GM12878 (cell line): ENCODE results near the gene NUBPL. TPM values are rescaled to one million over a fixed set of nuclear protein-coding genes. Genes with fewer than 3 reads are reported as not detected.

Experiments
- ATAC-seq: fragments of 200-7000 bp; cut with Tn5 transposase; 3 replicates; pipeline ENCODE4 v1.9.1; 2020; ENCODE audit warnings: mild to moderate bottlenecking, moderate library complexity
- BruUV-seq: library from RNA; stranded (reverse); fragments of 400-500 nt; replicated peaks from 2 replicates; lab custom pipeline; 2021; lab: Mats Ljungman, UMichigan
- CTCF ChIA-PET: fragments of 300-600 bp; sonication (Branson Sonifier 250); formaldehyde crosslinking; extraction: SDS; loops from one replicate; lab custom pipeline; 2021; ENCODE audit warnings: inconsistent platforms; lab: Yijun Ruan, JAX
- POLR2A ChIA-PET: fragments of 350-600 bp; formaldehyde crosslinking; extraction: SDS; loops from one replicate; lab custom pipeline; 2021; ENCODE audit warnings: inconsistent platforms; lab: Charles Lee
- RAD21 ChIA-PET: fragments of 300-600 bp; sonication (Branson Sonifier 250); formaldehyde crosslinking; loops from one replicate; lab custom pipeline; 2023; ENCODE audit warnings: antibody characterized with exemption; ENCODE audit not compliant: unreplicated experiment; lab: Charles Lee
- SMC1A ChIA-PET: fragments of 300-600 bp; sonication (Branson Sonifier 250); formaldehyde crosslinking; loops from one replicate; lab custom pipeline; 2023; ENCODE audit not compliant: unreplicated experiment, uncharacterized antibody; lab: Charles Lee
- DNase-seq: peaks from one replicate; pipeline ENCODE4 v3.0.0-alpha.2; 2011; ENCODE audit warnings: low read depth, low spot score
- FAIRE-seq: peaks from 3 replicates; lab custom pipeline; 2011; peaks lifted over from hg19 to GRCh38; lab: Jason Lieb, UNC
- H2AFZ ChIP-seq: 2 replicates; pipeline ENCODE4 v1.6.0; 2011; ENCODE audit warnings: low read depth, low read length, control low read depth; ENCODE audit not compliant: control insufficient read depth
- H3K27ac ChIP-seq: 2 replicates; pipeline ENCODE4 v1.5.1; 2011; ENCODE audit warnings: control low read depth; ENCODE audit not compliant: control insufficient read depth, insufficient read depth
- H3K27me3 ChIP-seq, 2 experiments: replicated peaks in 1 of 2; 2 replicates each; pipeline versions ENCODE4 v1.6.0 to v1.6.1; 2011; ENCODE audit warnings: low read length in 1 of 2; ENCODE audit not compliant: control insufficient read depth in 2 of 2, insufficient read depth in 2 of 2
- H3K36me3 ChIP-seq, 2 experiments: 2 replicates each; pipeline ENCODE4 v1.5.1; 2011; ENCODE audit warnings: low read length in 1 of 2; ENCODE audit not compliant: control insufficient read depth in 2 of 2, insufficient read depth in 2 of 2
- H3K4me1 ChIP-seq: 2 replicates; pipeline ENCODE4 v1.6.1; 2011; ENCODE audit warnings: mild to moderate bottlenecking, low read length, moderate library complexity, mixed read lengths; ENCODE audit not compliant: control insufficient read depth, insufficient read depth
- H3K4me2 ChIP-seq: 2 replicates; pipeline ENCODE4 v1.6.0; 2011; ENCODE audit warnings: control low read depth; ENCODE audit not compliant: control insufficient read depth, insufficient read depth
- H3K4me3 ChIP-seq: fragments of 200-600 bp; sonication (generic); 2 replicates; pipeline ENCODE4 v1.5.1; 2016
- H3K79me2 ChIP-seq: 2 replicates; pipeline ENCODE4 v1.6.0; 2011; ENCODE audit warnings: low read length; ENCODE audit not compliant: control insufficient read depth, insufficient read depth
- H3K9ac ChIP-seq: 2 replicates; pipeline ENCODE4 v1.8.0; 2011; ENCODE audit warnings: low read length, control low read depth, mixed read lengths; ENCODE audit not compliant: control insufficient read depth, insufficient read depth
- H3K9me3 ChIP-seq: replicated peaks from 3 replicates; pipeline ENCODE4 v1.5.1; 2011; ENCODE audit warnings: mild to moderate bottlenecking, low read length; ENCODE audit not compliant: control insufficient read depth, insufficient read depth
- H4K20me1 ChIP-seq: 2 replicates; pipeline ENCODE4 v1.6.0; 2011; ENCODE audit not compliant: control insufficient read depth, insufficient read depth
- BCLAF1 ChIP-seq: fragments of 450-650 bp; IDR thresholded peaks from 2 replicates; pipeline ENCODE4 v1.6.1; 2017; ENCODE audit warnings: antibody characterized with exemption, mild to moderate bottlenecking, moderate library complexity
- BHLHE40 ChIP-seq, 2 experiments: fragments of 450-650 bp in 1 of 2; IDR thresholded peaks; 2 replicates each; pipeline ENCODE4 v1.6.1; 2011 to 2017; ENCODE audit warnings: low read depth in 2 of 2, borderline replicate concordance in 1 of 2, improper control_type of control experiment in 1 of 2, low read length in 1 of 2, mild to moderate bottlenecking in 1 of 2
- CBX5 ChIP-seq: sonication (generic); IDR thresholded peaks from 2 replicates; pipeline ENCODE4 v1.6.1; 2016; ENCODE audit warnings: low read depth, moderate library complexity, mild to moderate bottlenecking, inconsistent platforms
- CHD2 ChIP-seq: IDR thresholded peaks from 2 replicates; pipeline ENCODE4 v1.6.1; 2011; ENCODE audit warnings: low read depth, low read length, improper control_type of control experiment, borderline replicate concordance
- ELK1 ChIP-seq: IDR thresholded peaks from 2 replicates; pipeline ENCODE4 v1.6.1; 2012; ENCODE audit warnings: low read depth, low read length, improper control_type of control experiment
- ETV6 ChIP-seq, 2 experiments: fragments of 450-650 bp in 1 of 2; IDR thresholded peaks in 1 of 2; conservative IDR thresholded peaks in 1 of 2; 2 replicates each; pipeline ENCODE4 v1.6.1; 2014; ENCODE audit warnings: antibody characterized with exemption in 1 of 2, borderline replicate concordance in 1 of 2, low read depth in 1 of 2, mild to moderate bottlenecking in 1 of 2, moderate library complexity in 1 of 2
- MEF2B ChIP-seq: fragments of 450-650 bp; IDR thresholded peaks from 2 replicates; pipeline ENCODE4 v1.6.1; 2018; ENCODE audit warnings: mild to moderate bottlenecking, moderate library complexity; ENCODE audit not compliant: partially characterized antibody, poor library complexity, severe bottlenecking
- MXI1 ChIP-seq: fragments of 150-350 bp; IDR thresholded peaks from 2 replicates; pipeline ENCODE4 v1.6.1; 2011; ENCODE audit warnings: low read depth, mild to moderate bottlenecking, inconsistent platforms, low read length, improper control_type of control experiment
- RB1 ChIP-seq: fragments of 450-650 bp; formaldehyde crosslinking; IDR thresholded peaks from 2 replicates; pipeline ENCODE4 v1.6.1; 2017; ENCODE audit warnings: mild to moderate bottlenecking, borderline replicate concordance
- RCOR1 ChIP-seq: conservative IDR thresholded peaks from 2 replicates; pipeline ENCODE4 v1.6.1; 2012; ENCODE audit warnings: low read depth, low read length, improper control_type of control experiment
- RFX5 ChIP-seq: IDR thresholded peaks from 2 replicates; pipeline ENCODE4 v1.6.1; 2011; ENCODE audit warnings: low read depth, low read length, improper control_type of control experiment
- SREBF1 ChIP-seq: IDR thresholded peaks from 2 replicates; pipeline ENCODE4 v1.6.1; 2012; ENCODE audit warnings: mild to moderate bottlenecking, low read length
- ZNF24 ChIP-seq: fragments of 450-650 bp; IDR thresholded peaks from 2 replicates; pipeline ENCODE4 v1.6.1; 2017; ENCODE audit warnings: antibody characterized with exemption, mild to moderate bottlenecking
- WGBS: methylation state at CpG from one replicate; pipeline ENCODE4 v1.1.6; 2016; ENCODE audit warnings: low lambda C conversion rate; ENCODE audit not compliant: insufficient replicate concordance, insufficient coverage; ENCODE audit errors: missing lambda C conversion rate; 5-methylcytosine and 5-hydroxymethylcytosine counted together
- in situ Hi-C: fragments of 300-500 bp; cut with MboI; formaldehyde crosslinking; loops from 9 replicates; pipeline ENCODE4 v1.14.3; 2018; ENCODE audit warnings: mixed read lengths
- intact Hi-C: fragments of 100-400 bp; cut with micrococcal nuclease; formaldehyde crosslinking; loops from one replicate; pipeline ENCODE4 v1.14.2; 2022; ENCODE audit not compliant: unreplicated experiment
- polyA plus RNA-seq, 11 experiments: library from polyadenylated mRNA; depleted of rRNA in 4 of 11; unstranded in 6 of 11; stranded (reverse) in 5 of 11; fragments of >200 nt; fragmentation: Nextera tagmentation in 4 of 11; fragmentation: Illumina TruSeq in 1 of 11; extraction: Ambion mirVana in 4 of 11; extraction: Trizol in 1 of 11; gene quantifications; 1 replicate in 1 of 11; 2 replicates in 10 of 11; pipeline versions ENCODE4 v1.2.1 to v1.2.3, GENCODE V29; 2011 to 2016; ENCODE audit warnings: inconsistent platforms in 2 of 11, missing spikeins in 2 of 11, low read depth in 1 of 11
- total RNA-seq, 4 experiments: library from RNA; depleted of rRNA in 3 of 4; stranded (reverse); fragments of >200 nt in 3 of 4; fragmentation: Illumina TruSeq in 1 of 4; extraction: Trizol in 1 of 4; gene quantifications; 2 replicates each; pipeline versions ENCODE4 v1.2.1 to v1.2.3, GENCODE V29; 2013 to 2021

Gene NUBPL
- total and polyA plus RNA-seq, 10 of the 15 experiments (the other 5 are each of a cell fraction or from before 2014, with no cell fraction given): 3.4 to 11.6 (median 8.1) TPM

GRCh38 chr14:31536201-31536960 is 24.8 kb upstream of the NUBPL start:
- intact Hi-C loops (no loop called here), in situ Hi-C loops (no loop called here)
- Histone ChIP-seq H3K36me3 (no peaks in the 10 kb centered on the region), H3K27ac (no peak overlapping the region), H4K20me1 (no peaks in the 10 kb centered on the region), H3K4me1 (no peaks in the 10 kb centered on the region), H3K4me2 (no peak overlapping the region), H3K4me3 (no peak overlapping the region), H2AFZ (no peak overlapping the region), H3K79me2 (no peaks in the 10 kb centered on the region), H3K9ac (no peak overlapping the region), H3K9me3 (no peaks in the 10 kb centered on the region), H3K27me3 (no peaks in the 10 kb centered on the region)
- SMC1A ChIA-PET: interaction anchor here (0.7 kb wide), 1 partner anchor 167 kb away, joined by 3 read pairs; no protein-coding TSS in a partner anchor
- ATAC-seq: no peak
- WGBS: 25% methylated on average over 5 of the region's 5 CpGs
- POLR2A ChIA-PET: no interaction called here
- no peak for FAIRE-seq
- DNase-seq: no peak
- no TSS peak for BruUV-seq
- RAD21 ChIA-PET: no interaction called here
- CTCF ChIA-PET: no interaction called here
- TF ChIP-seq RB1 (no peak), CBX5 (no peak), ZNF24 (no peak), BHLHE40 (IDR thresholded peaks at IDR 0.05; ENCODE audit: borderline replicate concordance in 1 of 2, low read depth in 2 of 2, low read length in 1 of 2) (no peak), MXI1 (no peak), ETV6 (conservative IDR thresholded peaks at IDR 0.05 in 1 of 2, IDR thresholded peaks at IDR 0.05 in 1 of 2; ENCODE audit: borderline replicate concordance in 1 of 2, low read depth in 1 of 2) (no peak), CHD2 (no peak), SREBF1 (no peak), ELK1 (no peak), MEF2B (no peak), RCOR1 (no peak), BCLAF1 (no peak), RFX5 (no peak)
- TF ChIP-seq, all 136 proteins: peak for 0
